Measurements from ENCODE around the gene TYSND1.
"Not testable (repeated sequence)": the region's sequence is repeated elsewhere in the genome, so short reads cannot be mapped to it uniquely, and the experiment has no call there.

TYSND1 gene

DNA sequence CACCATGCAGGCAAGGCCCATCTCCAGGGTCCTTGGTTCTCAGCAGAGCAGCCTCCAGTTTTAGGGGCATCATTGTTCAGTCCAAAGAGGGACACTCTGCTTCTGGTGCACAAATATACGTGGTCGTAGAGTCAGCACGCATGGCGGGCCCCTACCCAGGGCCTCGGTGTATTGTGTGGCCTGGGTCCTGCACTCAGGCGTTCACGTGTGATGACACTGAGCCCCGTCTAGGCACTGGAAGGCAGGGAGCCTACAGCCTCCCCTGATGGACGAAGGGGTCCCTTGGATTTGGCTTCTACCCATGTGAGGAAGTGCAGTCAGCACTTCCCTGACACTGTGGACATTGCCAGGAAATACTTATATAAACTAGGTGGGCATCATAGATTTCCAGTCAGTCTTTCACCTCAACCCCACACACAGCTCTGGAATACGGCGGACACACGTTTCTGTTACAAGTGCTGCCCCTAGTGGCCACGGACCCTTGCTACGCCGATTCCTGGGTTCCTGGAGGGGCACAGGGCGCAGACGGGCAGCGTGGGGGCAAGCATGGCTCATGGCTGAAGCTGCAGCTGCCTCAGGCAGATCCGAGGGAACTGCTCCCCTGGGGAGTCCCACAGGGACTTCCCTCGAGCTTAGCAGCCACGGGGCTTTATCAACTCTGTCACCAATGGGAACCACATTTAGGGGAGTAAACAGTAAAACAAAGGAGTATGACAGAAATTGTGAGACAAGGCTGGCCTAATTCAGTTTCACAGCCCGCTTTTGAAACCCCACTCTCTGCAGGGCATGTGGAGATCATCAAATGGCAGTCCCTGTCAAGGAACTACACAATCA lies 39.3 kb downstream of the TYSND1 start:
- peak; percentile 25 for DNase-seq

DNA sequence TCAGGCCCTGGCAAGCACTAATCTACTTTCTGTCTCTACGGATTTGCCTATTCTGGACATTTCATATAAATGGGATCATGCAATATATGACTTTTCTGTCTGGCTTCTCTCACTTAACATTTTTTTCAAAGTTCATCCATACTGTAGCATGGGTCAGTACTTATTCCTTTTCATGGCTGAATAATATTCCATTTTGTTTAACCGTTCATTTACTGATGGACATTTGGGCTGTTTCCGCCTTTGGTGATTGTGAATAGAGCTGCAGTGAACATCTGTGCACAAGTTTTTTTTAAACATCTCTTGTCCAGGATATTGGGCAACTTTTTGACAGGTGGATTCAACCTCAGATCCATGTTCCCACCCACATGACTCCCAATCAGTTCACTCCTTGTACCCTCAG lies 44.8 kb downstream of the TYSND1 start:
- no peak for DNase-seq

DNA sequence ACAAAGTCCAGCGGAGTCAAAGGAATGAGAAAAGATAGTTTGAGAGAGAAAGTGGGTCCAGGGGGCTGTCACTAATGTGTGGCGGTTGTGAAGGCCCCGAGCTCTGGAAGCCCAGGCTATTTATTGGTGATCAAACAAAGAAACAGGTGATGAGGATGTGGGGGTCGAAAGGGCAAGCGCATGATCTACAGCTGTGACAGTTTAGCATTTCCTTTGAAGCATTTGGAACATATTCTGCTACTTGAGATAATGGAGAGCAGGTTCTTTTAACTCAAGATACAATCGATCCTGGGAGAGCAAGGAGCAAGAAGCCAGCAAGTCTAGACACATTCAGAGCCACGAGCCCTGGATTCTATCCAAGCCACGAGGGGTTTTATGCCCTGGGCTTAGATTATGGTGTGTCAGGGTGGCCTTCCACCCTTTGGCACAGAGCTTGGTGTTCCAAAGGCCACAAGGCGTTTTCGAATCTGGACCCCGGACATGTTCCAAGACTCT lies 45.4 kb downstream of the TYSND1 start:
- DNase-seq, result not testable (repeated sequence)

DNA sequence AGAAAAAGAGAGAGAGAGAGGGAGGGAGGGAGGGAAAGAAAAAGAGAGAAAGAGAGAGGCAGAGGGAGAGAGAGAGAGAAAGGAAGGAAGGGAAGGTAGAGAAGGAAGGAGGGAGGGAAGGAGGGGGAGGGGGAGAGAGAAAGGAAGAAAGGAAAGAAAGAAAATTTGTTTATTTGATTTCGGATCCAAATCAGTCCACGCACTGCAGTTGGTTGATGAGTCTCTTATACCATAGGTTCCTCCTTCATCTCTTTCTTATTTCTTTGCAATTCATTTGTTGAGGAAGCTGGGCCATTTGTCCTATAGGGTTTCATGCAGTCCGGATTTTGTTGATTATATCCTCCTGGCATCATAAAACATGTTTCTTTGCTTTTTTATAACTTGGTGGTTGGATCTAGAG lies 48.2 kb downstream of the TYSND1 start:
- no peak for DNase-seq

DNA sequence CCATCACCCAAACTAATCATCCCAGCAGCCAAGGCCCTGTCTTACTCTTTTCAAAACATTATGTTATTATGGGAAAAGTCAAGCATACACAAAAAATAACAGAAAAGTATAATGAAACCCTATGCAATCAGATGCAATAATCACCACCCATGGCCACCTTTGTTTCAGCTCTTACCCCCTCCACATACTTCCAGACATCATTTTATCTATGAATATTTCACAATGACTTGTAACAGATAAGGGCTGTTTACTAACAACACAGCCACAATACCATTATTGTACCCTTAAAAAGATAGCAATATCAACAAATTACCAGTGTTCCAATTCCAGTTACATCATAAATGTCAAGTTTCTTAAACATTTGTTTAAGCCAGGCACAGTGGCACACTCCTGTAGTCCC lies 49.0 kb downstream of the TYSND1 start:
- no peak for DNase-seq

DNA sequence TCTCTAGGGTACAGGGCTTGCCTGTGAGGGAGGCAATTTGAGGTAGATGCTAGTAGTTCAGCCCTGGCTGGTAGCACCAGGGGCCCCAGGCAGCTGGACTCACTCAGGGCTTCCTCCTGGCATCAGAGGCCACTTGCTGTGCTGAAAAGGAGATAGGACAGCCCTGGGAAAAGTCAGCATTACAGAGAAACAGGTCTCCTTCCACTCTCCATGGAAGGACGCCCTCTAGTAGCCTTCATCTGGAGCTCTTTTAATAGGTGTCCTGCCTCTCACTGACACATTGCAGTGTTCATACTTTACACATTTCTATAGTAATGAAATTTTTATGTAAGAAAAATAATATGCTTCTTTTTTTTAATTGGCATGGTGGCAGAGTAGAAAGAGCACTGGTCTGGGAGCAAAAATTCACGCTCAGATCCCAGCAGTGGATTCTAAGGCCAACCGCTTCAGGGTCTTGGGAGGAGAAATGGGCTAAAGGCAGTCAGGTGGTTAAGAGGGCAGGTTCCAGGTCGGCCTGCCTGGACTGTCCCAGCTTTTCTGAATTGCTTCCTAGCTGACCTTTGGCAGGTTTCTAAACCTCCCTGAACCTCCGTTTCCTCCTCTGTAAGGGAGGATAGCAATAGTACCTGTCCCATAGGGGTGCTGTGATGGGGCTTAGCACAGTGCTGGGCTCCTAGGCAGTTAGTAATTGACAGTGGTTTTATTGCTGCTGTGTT lies 49.6 kb downstream of the TYSND1 start:
- DNase-seq, result no peak

DNA sequence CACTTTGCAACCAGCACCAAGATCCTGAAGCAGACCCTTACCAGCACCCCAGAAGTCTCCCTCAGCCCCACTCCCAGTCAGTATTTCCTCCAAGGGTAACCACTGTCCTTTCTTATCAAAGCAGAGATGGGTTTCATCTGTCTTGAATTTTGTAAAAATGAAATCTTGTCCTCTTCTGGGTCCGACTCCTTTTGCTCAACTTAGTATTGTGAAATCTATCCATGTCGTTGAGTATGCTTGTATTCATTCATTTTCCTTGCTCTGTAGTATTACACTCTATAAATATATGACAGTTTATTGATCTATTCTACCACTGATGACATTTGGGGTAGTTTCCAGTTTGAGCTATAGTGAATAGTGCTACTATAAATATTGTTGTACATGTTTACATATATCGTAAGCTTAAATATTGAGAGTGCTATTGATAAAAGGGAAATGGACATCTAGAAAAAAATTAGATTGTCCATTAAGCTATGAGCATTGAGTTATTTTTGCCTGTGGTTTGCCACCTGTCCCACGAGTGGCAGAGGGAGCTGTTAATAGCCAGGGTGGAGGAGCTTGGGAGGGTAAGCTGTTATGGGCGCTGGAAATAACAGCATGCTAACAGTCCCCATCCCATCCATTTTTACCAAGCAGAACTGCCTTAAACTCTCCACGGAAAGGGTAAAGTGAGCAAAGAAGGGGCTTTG lies 50.3 kb downstream of the TYSND1 start:
- no peak for DNase-seq

DNA sequence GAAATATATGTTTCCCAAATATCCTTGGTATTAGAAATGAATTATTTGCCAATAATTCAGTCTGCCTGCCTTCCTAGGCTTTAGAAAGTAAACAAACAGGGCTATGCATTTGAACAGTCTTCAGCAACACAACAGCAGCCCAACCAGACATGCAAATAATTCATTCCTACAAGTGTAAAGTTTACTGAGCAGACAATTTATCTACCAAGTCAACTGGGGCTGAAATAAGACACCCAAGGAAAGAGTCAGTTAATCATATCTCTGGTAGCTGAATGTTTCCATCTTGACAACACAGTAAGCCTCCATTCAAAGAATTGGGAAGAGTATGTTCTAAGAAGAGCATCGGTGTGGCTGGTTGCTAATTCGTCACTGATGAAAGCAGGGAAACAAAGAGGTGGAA lies 52.2 kb downstream of the TYSND1 start:
- no peak for DNase-seq

DNA sequence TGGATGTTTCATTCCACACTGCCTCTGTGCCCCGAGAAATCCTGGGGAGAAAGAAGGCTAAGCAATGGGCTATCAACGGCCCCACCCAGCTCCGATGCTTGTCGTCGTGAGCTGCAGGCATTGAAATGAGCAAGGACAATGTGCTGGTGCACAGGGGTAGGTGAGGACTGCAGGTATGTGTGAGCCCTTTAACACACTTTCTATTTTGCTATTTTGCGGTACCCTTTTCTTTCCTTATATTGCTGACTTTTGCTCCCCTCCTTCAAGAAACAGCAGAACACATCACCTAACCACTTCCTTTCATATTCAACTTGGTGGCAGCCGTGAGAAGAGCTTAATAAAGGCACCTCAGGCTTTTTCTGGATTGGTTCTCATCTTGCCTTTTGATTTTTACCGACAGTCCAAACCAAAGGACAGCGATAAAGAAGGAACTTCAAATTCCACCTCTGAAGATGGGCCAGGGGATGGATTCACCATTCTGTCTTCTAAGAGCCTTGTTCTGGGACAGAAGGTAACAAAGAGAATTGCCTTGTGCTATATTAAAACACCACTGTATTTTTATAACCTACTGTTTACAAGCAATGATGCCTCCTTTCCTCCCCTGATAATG lies 53.1 kb downstream of the TYSND1 start:
- DNase-seq, result no peak

DNA sequence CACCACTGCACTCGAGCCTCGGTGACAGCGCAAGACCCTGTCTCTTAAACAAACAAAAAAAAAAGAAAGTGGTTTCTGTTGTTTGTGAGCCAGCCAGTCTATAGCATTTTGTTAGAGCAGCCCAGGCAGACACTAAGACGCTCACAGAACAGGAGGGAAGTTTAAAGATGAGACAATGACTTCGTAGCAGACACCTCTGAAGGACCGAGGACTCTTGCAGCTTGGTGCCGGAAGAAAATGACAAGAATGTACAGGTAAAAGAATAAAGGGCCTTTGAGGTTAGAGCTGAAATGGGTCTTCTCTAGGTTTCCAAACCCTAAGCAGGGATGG lies 54.1 kb downstream of the TYSND1 start:
- DNase-seq, result no peak

DNA sequence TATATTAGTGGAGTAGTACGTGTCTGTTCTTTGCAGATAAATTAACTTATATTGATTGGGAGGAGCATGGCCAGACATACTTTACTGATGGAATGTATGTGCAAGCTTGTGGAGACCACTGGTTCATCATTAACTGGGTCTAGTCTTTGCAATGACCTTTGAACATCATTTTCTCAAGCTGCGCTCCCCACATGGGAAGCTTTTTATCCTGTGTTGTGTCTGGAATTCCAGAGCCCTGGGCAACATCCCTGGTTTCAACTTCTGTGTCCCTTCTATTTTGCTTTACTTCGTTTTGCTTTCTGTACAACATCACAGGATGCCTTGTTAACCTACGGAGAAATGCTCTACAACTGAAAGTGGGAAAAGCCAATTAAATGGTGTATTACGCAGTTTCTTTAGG lies 55.5 kb downstream of the TYSND1 start:
- no peak for DNase-seq

DNA sequence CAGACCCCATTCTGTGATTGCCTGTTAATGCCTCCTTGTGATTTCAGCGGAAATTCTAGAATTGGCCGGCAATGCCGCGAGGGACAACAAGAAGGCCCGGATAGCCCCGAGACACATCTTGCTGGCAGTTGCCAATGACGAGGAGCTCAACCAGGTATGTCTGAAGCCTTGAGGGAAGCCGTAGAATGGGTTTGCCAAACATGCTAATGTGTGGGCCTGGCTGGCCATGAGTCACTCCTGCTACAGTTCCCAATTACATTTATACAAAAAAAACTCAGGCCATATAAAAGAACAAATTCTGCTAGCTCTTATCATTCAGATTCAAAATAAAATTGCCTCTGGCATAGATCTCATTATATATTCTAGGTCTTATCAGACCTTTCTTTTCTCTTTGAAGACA lies 56.5 kb downstream of the TYSND1 start:
- no peak for DNase-seq

DNA sequence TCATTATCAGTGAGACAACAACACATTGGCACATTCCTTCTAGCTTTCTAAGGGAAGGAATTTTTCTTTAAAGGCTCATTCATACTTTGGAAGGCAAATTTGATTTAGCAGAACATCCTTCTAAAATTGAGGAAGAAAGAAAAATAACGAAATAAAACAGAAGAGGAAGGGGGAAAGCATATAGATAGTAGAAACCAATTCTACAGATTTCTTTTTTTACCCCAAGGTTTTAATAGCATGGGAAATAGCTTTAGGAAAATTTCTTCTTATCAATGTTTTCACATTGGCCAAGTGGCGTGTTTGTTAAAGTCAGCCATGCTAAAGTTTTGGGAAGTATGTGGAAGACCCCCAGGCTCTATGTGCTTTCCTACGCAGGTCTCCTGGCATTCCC lies 58.2 kb downstream of the TYSND1 start:
- DNase-seq, result no peak

All from fibroblast of skin of scalp (primary cell).